HepG2 (cell line): Measurements from ENCODE around the gene C18orf63. TPM values are rescaled to one million over a fixed set of nuclear protein-coding genes. Genes with fewer than 3 reads are reported as not detected.

Source experiments
- CBX2 ChIP-seq, 2 experiments: fragments of 200-600 bp in 1 of 2; sonication (generic); formaldehyde crosslinking in 1 of 2; IDR thresholded peaks; 2 replicates each; pipeline versions ENCODE4 v1.7.0 to v1.8.1; 2018 to 2022; ENCODE audit warnings: low read depth in 2 of 2, low read length in 1 of 2, mild to moderate bottlenecking in 1 of 2, missing genetic modification reagents in 1 of 2
- CBX5 ChIP-seq: sonication (generic); formaldehyde crosslinking; IDR thresholded peaks from 2 replicates; pipeline ENCODE4 v1.4.0; 2020; ENCODE audit warnings: missing genetic modification reagents, borderline replicate concordance
- FOXO1 ChIP-seq: sonication (generic); formaldehyde crosslinking; IDR thresholded peaks from 2 replicates; pipeline ENCODE4 v1.4.0; 2020; ENCODE audit warnings: missing genetic modification reagents
- GATA4 ChIP-seq: sonication (generic); IDR thresholded peaks from 2 replicates; pipeline ENCODE4 v1.6.1; 2016; ENCODE audit warnings: antibody characterized with exemption, low read depth, borderline replicate concordance
- HCFC1 ChIP-seq: fragments of 150-350 bp; IDR thresholded peaks from 2 replicates; pipeline ENCODE4 v1.6.1; 2014; ENCODE audit warnings: low read depth, low read length
- HOXD1 ChIP-seq: sonication (generic); formaldehyde crosslinking; IDR thresholded peaks from 2 replicates; pipeline ENCODE4 v1.5.0; 2020; ENCODE audit warnings: missing genetic modification reagents
- KMT2B ChIP-seq: IDR thresholded peaks from 2 replicates; pipeline ENCODE4 v1.6.1; 2016; ENCODE audit warnings: missing genetic modification reagents, missing compliant biosample characterization
- MBNL3 ChIP-seq: fragments of 250-450 bp; sonication (Bioruptor Pico); conservative IDR thresholded peaks from 2 replicates; pipeline ENCODE4 v1.8.0; 2022; ENCODE audit warnings: mild to moderate bottlenecking, inconsistent platforms
- NFKB2 ChIP-seq: sonication (generic); formaldehyde crosslinking; IDR thresholded peaks from 2 replicates; pipeline ENCODE4 v1.4.0; 2020; ENCODE audit warnings: missing genetic modification reagents, borderline replicate concordance
- SETDB1 ChIP-seq: sonication (generic); formaldehyde crosslinking; IDR thresholded peaks from 2 replicates; pipeline ENCODE4 v1.5.1; 2020; ENCODE audit warnings: missing genetic modification reagents, mild to moderate bottlenecking, borderline replicate concordance
- SMARCC2 ChIP-seq: fragments of 450-650 bp; IDR thresholded peaks from 2 replicates; pipeline ENCODE4 v1.6.1; 2017; ENCODE audit warnings: antibody characterized with exemption, mild to moderate bottlenecking
- THYN1 ChIP-seq: sonication (generic); formaldehyde crosslinking; IDR thresholded peaks from 2 replicates; pipeline ENCODE4 v1.8.1; 2023; ENCODE audit warnings: low read depth, mild to moderate bottlenecking, moderate library complexity, missing genetic modification reagents, borderline replicate concordance
- ZBTB34 ChIP-seq: sonication (generic); formaldehyde crosslinking; IDR thresholded peaks from 2 replicates; pipeline ENCODE4 v1.8.0; 2022; ENCODE audit warnings: mild to moderate bottlenecking, missing genetic modification reagents
- ZC3H13 ChIP-seq: sonication (generic); formaldehyde crosslinking; IDR thresholded peaks from 2 replicates; pipeline ENCODE4 v1.8.1; 2023; ENCODE audit warnings: mild to moderate bottlenecking, missing genetic modification reagents, moderate library complexity
- ZNF570 ChIP-seq: sonication (generic); formaldehyde crosslinking; IDR thresholded peaks from 2 replicates; pipeline ENCODE4 v1.4.0; 2020; ENCODE audit warnings: mild to moderate bottlenecking, missing genetic modification reagents, borderline replicate concordance
- ZNF639 ChIP-seq: conservative IDR thresholded peaks from 2 replicates; pipeline ENCODE4 v1.6.1; 2018; ENCODE audit warnings: missing genetic modification reagents
- ZNF687 ChIP-seq: sonication (generic); formaldehyde crosslinking; IDR thresholded peaks from 2 replicates; pipeline ENCODE4 v1.5.1; 2020; ENCODE audit warnings: mild to moderate bottlenecking, missing genetic modification reagents, moderate library complexity
- polyA plus RNA-seq, 8 experiments: library from polyadenylated mRNA; depleted of rRNA in 3 of 8; stranded (reverse) in 7 of 8; unstranded in 1 of 8; fragments of >200 nt; fragmentation: Illumina TruSeq in 4 of 8; extraction: Trizol in 4 of 8; gene quantifications; 2 replicates each; pipeline versions ENCODE4 v1.2.1 to v1.2.3, GENCODE V29; 2011 to 2016; ENCODE audit warnings: low read depth in 4 of 8, missing spikeins in 1 of 8, mixed read lengths in 1 of 8; ENCODE audit not compliant: insufficient read depth in 1 of 8
- total RNA-seq, 5 experiments: library from RNA; depleted of rRNA; stranded (reverse); fragments of >200 nt; fragmentation: Illumina TruSeq; extraction: Trizol; gene quantifications; 2 replicates each; pipeline ENCODE4 v1.2.3, GENCODE V29; 2016; ENCODE audit warnings: low read depth in 1 of 5

Gene C18orf63
- total and polyA plus RNA-seq, 2 of the 13 experiments (the other 11 are each of a cell fraction or from before 2014, with no cell fraction given): 0.01 TPM; not detected in 1

- TF ChIP-seq ZNF639 (CRISPR knock-in tag) (no peak), CBX2 (IDR thresholded peaks at IDR 0.05; ENCODE audit: low read depth, low read length) (no peak), CBX2 (CRISPR knock-in tag; IDR thresholded peaks at IDR 0.05; ENCODE audit: low read depth) (no peak), NFKB2 (CRISPR knock-in tag) (no peak), ZC3H13 (CRISPR knock-in tag) (no peak), CBX5 (CRISPR knock-in tag) (no peak), SMARCC2 (no peak), SETDB1 (no peak), FOXO1 (CRISPR knock-in tag) (no peak), ZBTB34 (CRISPR knock-in tag) (no peak), HOXD1 (CRISPR knock-in tag) (no peak), ZNF570 (CRISPR knock-in tag) (no peak), THYN1 (no peak), KMT2B (no peak), MBNL3 (CRISPR knock-in tag) (no peak), GATA4 (no peak), ZNF687 (CRISPR knock-in tag) (no peak), HCFC1 (no peak)
Observed at GRCh38 chr18:74382481-74383017, 66.9 kb downstream of the C18orf63 start (continued).
